Colonic mucosa (tissue), 4 donors: Measurements from ENCODE around the gene CRTC3. TPM values are rescaled to one million over a fixed set of nuclear protein-coding genes. Genes with fewer than 3 reads are reported as not detected.

Source experiments
- DNase-seq: peaks from one replicate; pipeline ENCODE4 v3.0.0-alpha.2; 2020
- H3K27ac ChIP-seq: fragments of 200-600 bp; one replicate; pipeline ENCODE4 v1.8.0; 2021
- H3K27me3 ChIP-seq: fragments of 200-600 bp; one replicate; pipeline ENCODE4 v1.8.0; 2021
- H3K36me3 ChIP-seq: fragments of 200-600 bp; one replicate; pipeline ENCODE4 v1.8.0; 2021
- H3K4me1 ChIP-seq: fragments of 200-600 bp; one replicate; pipeline ENCODE4 v1.8.0; 2021; ENCODE audit warnings: mild to moderate bottlenecking
- H3K4me3 ChIP-seq: fragments of 200-600 bp; one replicate; pipeline ENCODE4 v1.8.0; 2021
- H3K9ac ChIP-seq, 2 donors: one replicate each; pipeline ENCODE4 v1.7.0; 2013; ENCODE audit warnings: control low read depth in 2 of 2, low read depth in 2 of 2, low read length in 2 of 2
- H3K9me3 ChIP-seq: fragments of 200-600 bp; one replicate; pipeline ENCODE4 v1.8.0; 2021
- CTCF ChIP-seq: fragments of 200-600 bp; IDR thresholded peaks from one replicate; pipeline ENCODE4 v1.8.0; 2022; ENCODE audit warnings: antibody characterized with exemption, mild to moderate bottlenecking
- intact Hi-C: fragments of 100-400 bp; cut with DNase I; formaldehyde crosslinking; loops from one replicate; pipeline ENCODE4 v1.14.1; 2022
- total RNA-seq, 2 donors: library from RNA; stranded (reverse); fragmentation: NEBNext Ultra II Directional in 1 of 2; extraction: Animal tissue kit (Norgen Biotek cat#: 25700) in 1 of 2; gene quantifications; one replicate each; pipeline ENCODE4 v1.2.1, GENCODE V29; 2021
- donor health status: healthy.
- donor health status: DM: no; HTN: no; CAD: no.
- donor health status: DM: no; HTN: no; CAD: no.

Gene CRTC3
- total RNA-seq, 2 donors from 2014 or later, result 16.1 to 24.2 TPM

GRCh38 chr15:90598031-90598577 lies 68.4 kb downstream of the CRTC3 start:
- peak; percentile 84 for DNase-seq
- Histone ChIP-seq H3K4me1 (peaks cover 25% of the 10 kb centered on the region), H3K36me3 (no peaks in the 10 kb centered on the region), H3K4me3 (no peak overlapping the region), H3K27me3 (no peaks in the 10 kb centered on the region), H3K9ac (peak overlapping the region in 1 of 2 donors; percentile 31), H3K9me3 (no peaks in the 10 kb centered on the region), H3K27ac (peak overlapping the region; percentile 68)
- intact Hi-C loops, result no loop called here
- no peak for TF ChIP-seq CTCF

GRCh38 chr15:90598679-90599078 lies 69.0 kb downstream of the CRTC3 start:
- no peak for DNase-seq
- no peaks in the 10 kb centered on the region for H3K27me3 ChIP-seq
- intact Hi-C loops, result no loop called here
- TF ChIP-seq CTCF, result no peak
- H3K9me3 ChIP-seq, result no peaks in the 10 kb centered on the region
- no peak overlapping the region for H3K4me3 ChIP-seq
- H3K36me3 ChIP-seq, result no peaks in the 10 kb centered on the region
- no peak overlapping the region for H3K9ac ChIP-seq
- peak overlapping the region; percentile 68 for H3K27ac ChIP-seq
- peaks cover 25% of the 10 kb centered on the region for H3K4me1 ChIP-seq

- TF ChIP-seq CTCF, result no peak
- DNase-seq, result no peak
- no peaks in the 10 kb centered on the region for H3K27me3 ChIP-seq
- intact Hi-C loops, result no loop called here
- no peak overlapping the region for H3K4me3 ChIP-seq
- H3K9ac ChIP-seq, result no peak overlapping the region
- H3K27ac ChIP-seq, result no peak overlapping the region
- no peaks in the 10 kb centered on the region for H3K9me3 ChIP-seq
- no peaks in the 10 kb centered on the region for H3K36me3 ChIP-seq
- peaks cover 24% of the 10 kb centered on the region for H3K4me1 ChIP-seq
Measured at GRCh38 chr15:90599116-90599515, 69.4 kb downstream of the CRTC3 start.

GRCh38 chr15:90599644-90600043 lies 69.9 kb downstream of the CRTC3 start:
- H3K4me3 ChIP-seq, result no peak overlapping the region
- no peak for DNase-seq
- H3K9me3 ChIP-seq, result no peaks in the 10 kb centered on the region
- no peaks in the 10 kb centered on the region for H3K27me3 ChIP-seq
- no peak overlapping the region for H3K27ac ChIP-seq
- no peak overlapping the region for H3K9ac ChIP-seq
- peaks cover 18% of the 10 kb centered on the region for H3K4me1 ChIP-seq
- intact Hi-C loops, result no loop called here
- no peaks in the 10 kb centered on the region for H3K36me3 ChIP-seq
- no peak for TF ChIP-seq CTCF

- Histone ChIP-seq H3K36me3 (no peaks in the 10 kb centered on the region), H3K9me3 (no peaks in the 10 kb centered on the region), H3K4me3 (no peak overlapping the region), H3K4me1 (peaks cover 9% of the 10 kb centered on the region), H3K9ac (no peak overlapping the region), H3K27ac (peak overlapping the region; percentile 1), H3K27me3 (no peaks in the 10 kb centered on the region)
- TF ChIP-seq CTCF, result no peak
- DNase-seq, result no peak
- intact Hi-C loops, result no loop called here
Measured at GRCh38 chr15:90600954-90601353, 71.2 kb downstream of the CRTC3 start.
